Transverse colon (tissue), 4 donors: ENCODE data around the gene PHF21A. TPM values are rescaled to one million over a fixed set of nuclear protein-coding genes. Genes with fewer than 3 reads are reported as not detected.

Experiments
- DNase-seq: peaks from one replicate; pipeline ENCODE4 v3.0.0-alpha.2; 2019
- H3K27ac ChIP-seq, 4 donors: fragments of 200-600 bp; sonication (generic); 2 replicates each; pipeline ENCODE4 v1.5.1; 2016 to 2018; ENCODE audit warnings: inconsistent platforms in 4 of 4
- H3K27me3 ChIP-seq: fragments of 200-600 bp; sonication (generic); 2 replicates; pipeline ENCODE4 v1.5.1; 2017; ENCODE audit warnings: inconsistent platforms
- H3K36me3 ChIP-seq, 4 donors: fragments of 200-600 bp; sonication (generic); 2 replicates each; pipeline ENCODE4 v1.5.1; 2017 to 2019; ENCODE audit warnings: inconsistent platforms in 4 of 4
- H3K4me1 ChIP-seq, 4 donors: fragments of 200-600 bp; sonication (generic); 2 replicates each; pipeline ENCODE4 v1.5.1; 2017 to 2020; ENCODE audit warnings: inconsistent platforms in 4 of 4
- H3K4me3 ChIP-seq, 4 donors: fragments of 200-600 bp; sonication (generic); 1 replicate in 1 of 4; 2 replicates in 3 of 4; pipeline versions ENCODE4 v1.5.1 to v1.6.1; 2017 to 2019; ENCODE audit warnings: inconsistent platforms in 4 of 4
- H3K9me3 ChIP-seq, 2 donors: fragments of 200-600 bp; sonication (generic); 2 replicates each; pipeline ENCODE4 v1.5.1; 2017 to 2019; ENCODE audit warnings: inconsistent platforms in 2 of 2
- CTCF ChIP-seq, 5 experiments: fragments of 200-600 bp in 3 of 5; fragments of 450-650 bp in 2 of 5; sonication (generic) in 3 of 5; IDR thresholded peaks; 1 replicate in 2 of 5; 2 replicates in 3 of 5; pipeline ENCODE4 v1.5.1; 2016 to 2017; ENCODE audit warnings: antibody characterized with exemption in 5 of 5, inconsistent platforms in 3 of 5, mild to moderate bottlenecking in 2 of 5, moderate library complexity in 1 of 5
- EP300 ChIP-seq: sonication (generic); formaldehyde crosslinking; IDR thresholded peaks from one replicate; pipeline ENCODE4 v1.6.1; 2017; ENCODE audit warnings: antibody characterized with exemption, low read depth
- POLR2A ChIP-seq: fragments of 450-650 bp; IDR thresholded peaks from one replicate; pipeline ENCODE4 v1.6.1; 2016; ENCODE audit warnings: antibody characterized with exemption, mild to moderate bottlenecking, moderate library complexity
- POLR2AphosphoS5 ChIP-seq, 3 donors: sonication (generic); formaldehyde crosslinking; IDR thresholded peaks; one replicate each; pipeline ENCODE4 v1.6.1; 2016; ENCODE audit warnings: antibody characterized with exemption in 3 of 3
- WGBS, 2 donors: methylation state at CpG; one replicate each; pipeline ENCODE4 v1.1.5; 2018; ENCODE audit warnings: low coverage in 1 of 2; 5-methylcytosine and 5-hydroxymethylcytosine counted together
- in situ Hi-C, 4 donors: fragments of 200-750 bp; cut with MboI; loops; one replicate each; pipeline versions ENCODE4 v1.15.0 to v1.15.1; 2017; ENCODE audit warnings: low sequenced_read_pairs in 3 of 4, low pct_ligation_motif_present in 1 of 4, low pct_unique_long_range_greater_than_20kb in 1 of 4
- intact Hi-C: fragments of 100-400 bp; cut with DNase I; formaldehyde crosslinking; loops from one replicate; pipeline ENCODE4 v1.15.1; 2023; ENCODE audit warnings: low total_unique reads
- total RNA-seq, 4 donors: library from RNA; depleted of rRNA; stranded (reverse); fragments of >200 nt; gene quantifications; one replicate each; pipeline ENCODE4 v1.1.0, GENCODE V29; 2016

Gene PHF21A
- total RNA-seq, 4 donors from 2014 or later = 18.6 to 57.2 (median 40.2) TPM

- 0 to 2% methylated on average over 4 to 18 of the region's 62 CpGs for WGBS, 2 donors
- no peaks in the 10 kb centered on the region for H3K9me3 ChIP-seq
- peaks cover 3 to 18% (median 15%) of the 10 kb centered on the region in 4 donors for H3K4me1 ChIP-seq
- no peaks in the 10 kb centered on the region for H3K36me3 ChIP-seq
- DNase-seq = peak; percentile 75
- intact Hi-C loops (no loop called here), in situ Hi-C loops (no loop called here)
- H3K4me3 ChIP-seq = peak overlapping the region; percentile 38 to 58 (median 46)
- H3K27ac ChIP-seq = peak overlapping the region; percentile 8 to 54 (median 46)
- TF ChIP-seq POLR2A (no peak), CTCF (IDR thresholded peaks at IDR 0.05) (no peak), EP300 (no peak), POLR2AphosphoS5 (IDR thresholded peaks at IDR 0.05) (no peak)
- H3K27me3 ChIP-seq = peaks cover 50% of the 10 kb centered on the region
These were observed 221.6 kb downstream of the PHF21A start for GRCh38 chr11:45899448-45900174.

- TF ChIP-seq CTCF (IDR thresholded peaks at IDR 0.05) (no peak), EP300 (no peak), POLR2AphosphoS5 (IDR thresholded peaks at IDR 0.05) (no peak), POLR2A (no peak)
- peak overlapping the region in 2 of 4 donors; percentile 47 to 58 for H3K4me3 ChIP-seq
- in situ Hi-C loops (no loop called here), intact Hi-C loops (no loop called here)
- no peaks in the 10 kb centered on the region for H3K9me3 ChIP-seq
- H3K36me3 ChIP-seq = no peaks in the 10 kb centered on the region
- peak overlapping the region; percentile 8 to 54 (median 32) for H3K27ac ChIP-seq
- H3K27me3 ChIP-seq = peaks cover 50% of the 10 kb centered on the region
- DNase-seq = no peak
- 16% methylated on average over 3 of the region's 3 CpGs; no CpG with 5 or more reads in 1 of the 2 donors for WGBS, 2 donors
- H3K4me1 ChIP-seq = peaks cover 3 to 18% (median 15%) of the 10 kb centered on the region in 4 donors
These were observed 222.2 kb downstream of the PHF21A start for GRCh38 chr11:45899086-45899447.

GRCh38 chr11:45897556-45897955 lies 223.7 kb downstream of the PHF21A start:
- H3K27ac ChIP-seq = no peak overlapping the region
- no peak for DNase-seq
- H3K4me3 ChIP-seq = no peak overlapping the region
- no peaks in the 10 kb centered on the region for H3K9me3 ChIP-seq
- no peaks in the 10 kb centered on the region for H3K36me3 ChIP-seq
- peaks cover 3 to 18% (median 15%) of the 10 kb centered on the region in 4 donors for H3K4me1 ChIP-seq
- intact Hi-C loops = no loop called here
- peaks cover 50% of the 10 kb centered on the region for H3K27me3 ChIP-seq
- WGBS, 2 donors = 84% methylated on average over 6 of the region's 6 CpGs; no CpG with 5 or more reads in 1 of the 2 donors
- TF ChIP-seq POLR2A = no peak
- no peak for TF ChIP-seq CTCF (IDR thresholded peaks at IDR 0.05)
- no peak for TF ChIP-seq EP300
- no peak for TF ChIP-seq POLR2AphosphoS5 (IDR thresholded peaks at IDR 0.05)
- in situ Hi-C loops = no loop called here

GRCh38 chr11:45896422-45896984 lies 224.8 kb downstream of the PHF21A start:
- intact Hi-C loops (no loop called here), in situ Hi-C loops (no loop called here)
- Histone ChIP-seq H3K9me3 (no peaks in the 10 kb centered on the region), H3K36me3 (no peaks in the 10 kb centered on the region), H3K27ac (no peak overlapping the region), H3K27me3 (peaks cover 50% of the 10 kb centered on the region), H3K4me3 (no peak overlapping the region), H3K4me1 (peaks cover 3 to 18% (median 15%) of the 10 kb centered on the region in 4 donors)
- 29 to 100% methylated on average over 1 to 14 of the region's 19 CpGs for WGBS, 2 donors
- no peak for TF ChIP-seq CTCF (IDR thresholded peaks at IDR 0.05)
- TF ChIP-seq POLR2AphosphoS5 (IDR thresholded peaks at IDR 0.05) = no peak
- no peak for TF ChIP-seq POLR2A
- no peak for TF ChIP-seq EP300
- no peak for DNase-seq
